A549 treated with Hydrocortisone at 1 μM for 4 hours (cell line): ENCODE results near the gene TMPRSS13. TPM values are rescaled to one million over a fixed set of nuclear protein-coding genes. Genes with fewer than 3 reads are reported as not detected.

Experiments used
- total RNA-seq: library from RNA; stranded (reverse); fragments of 200-300 nt; extraction: Qiagen RNA extraction; gene quantifications from 5 replicates; pipeline ENCODE4 v1.2.3, GENCODE V29; 2022

Gene TMPRSS13
- 0.02 TPM in 2 of 5 replicates, not detected in the others for total RNA-seq

DNA sequence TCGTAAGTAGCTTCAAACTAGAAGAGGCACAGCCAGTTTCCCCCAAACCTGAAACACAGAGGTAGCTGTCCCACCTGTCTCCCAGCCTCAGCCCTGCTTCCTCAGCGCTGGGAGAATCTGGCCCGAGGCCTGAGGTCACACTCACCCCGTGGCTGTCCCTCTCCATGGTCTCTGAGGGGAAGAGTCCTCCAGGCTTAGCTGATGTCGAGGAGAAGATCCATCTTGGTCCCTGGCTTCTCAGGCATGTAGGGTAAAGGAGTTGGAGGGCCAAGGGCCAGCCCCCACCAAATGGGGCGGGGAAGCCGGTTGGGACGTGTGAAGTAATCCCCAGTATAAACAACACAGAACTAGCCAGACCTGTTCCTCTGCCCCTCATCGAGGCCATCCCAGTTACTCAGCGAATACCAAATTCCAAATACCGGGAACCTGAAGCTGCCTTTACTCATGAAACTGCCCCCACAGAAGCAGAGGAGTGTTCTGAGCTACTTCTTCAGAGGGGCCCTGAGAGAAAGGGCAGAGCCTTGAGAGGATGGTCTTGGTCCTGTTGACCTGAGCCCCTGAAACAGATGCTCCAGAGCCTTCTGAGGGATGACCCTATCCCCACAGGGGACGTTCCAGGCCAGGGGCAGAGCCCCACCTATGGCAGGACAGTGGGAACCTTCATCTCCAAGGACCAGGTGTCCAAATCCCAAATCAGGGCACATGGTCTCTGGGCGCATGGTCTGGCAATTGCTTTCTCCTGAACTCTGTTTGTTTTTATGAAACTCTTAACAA, at the start of gene TMPRSS13:
TSS of gene TMPRSS13 (minus strand) at position 261 of the 774 bp plus-strand sequence. CDS start at position 166, 95 bp downstream.

DNA sequence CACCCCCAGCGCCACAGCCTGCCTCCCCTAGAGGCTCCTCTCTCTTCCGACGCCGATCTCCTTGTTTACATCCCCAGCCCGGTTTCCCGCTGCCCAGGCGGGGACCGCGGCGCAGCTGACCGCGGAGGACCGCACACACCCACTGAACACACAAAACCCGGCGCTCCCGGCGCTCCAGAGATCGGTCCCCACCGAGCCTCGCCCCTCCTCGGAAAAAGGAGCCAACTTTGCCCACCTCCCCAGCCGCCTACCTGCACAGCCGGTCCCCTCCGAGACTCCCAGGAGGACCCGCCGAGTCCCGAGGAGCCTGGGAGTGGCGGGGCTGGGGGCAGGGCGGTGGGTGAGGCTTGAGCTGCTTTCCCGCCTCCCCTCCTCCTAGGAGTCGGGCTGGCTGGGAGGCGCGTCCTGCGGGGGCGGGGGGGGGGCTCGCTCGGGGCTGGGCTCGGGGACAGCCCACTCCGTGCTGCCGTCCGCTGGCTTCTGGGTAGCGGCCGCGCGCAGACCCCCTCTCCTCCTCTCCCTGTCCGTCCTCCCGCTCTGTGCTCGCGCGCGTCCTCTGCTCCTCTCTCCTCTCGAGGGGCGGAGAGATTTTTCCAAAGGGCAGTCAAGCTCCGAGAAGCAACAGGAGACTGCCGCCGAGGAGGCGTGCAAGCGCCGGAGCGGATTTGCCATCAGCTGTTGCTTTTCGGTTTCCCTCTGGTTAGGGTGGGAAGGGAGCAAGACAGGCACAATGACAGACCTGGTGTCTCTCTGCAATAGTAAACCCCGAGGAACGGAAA, 52.7 kb downstream of the TMPRSS13 start, which contains the start of gene FXYD6:
TSS of gene FXYD6 (minus strand) at position 318 of the 779 bp plus-strand sequence. CDS start 33,882 bp downstream, outside the sequence.

Other genes with a start within 250 kb of the TMPRSS13 start
- gene DSCAML1, start 132.2 kb downstream of the TMPRSS13 start, total RNA-seq = 0.16 to 0.64 TPM (median 0.28 TPM) in 5 replicates
- gene FXYD2, start 104.7 kb downstream of the TMPRSS13 start, total RNA-seq = 11.5 to 19.3 TPM (median 16.3 TPM) in 5 replicates
- gene FXYD6, start 52.7 kb downstream of the TMPRSS13 start, total RNA-seq = 0.30 to 0.50 TPM (median 0.39 TPM) in 5 replicates
- 0.05 to 0.13 TPM (median 0.10 TPM) in 4 of 5 replicates, not detected in the other for gene IL10RA, start 57.0 kb upstream of the TMPRSS13 start, total RNA-seq
- not detected in 5 replicates for gene TMPRSS4, start 147.7 kb upstream of the TMPRSS13 start, total RNA-seq
- not detected in 5 replicates for gene SMIM35, start 157.6 kb upstream of the TMPRSS13 start, total RNA-seq
- 0.06 to 0.21 TPM (median 0.07 TPM) in 4 of 5 replicates, not detected in the other for gene SCN4B, start 223.4 kb upstream of the TMPRSS13 start, total RNA-seq
- not detected in 5 replicates for gene SCN2B, start 247.2 kb upstream of the TMPRSS13 start, total RNA-seq